Vagina (tissue), 2 donors: ENCODE results near the gene SNRPF. TPM values are rescaled to one million over a fixed set of nuclear protein-coding genes. Genes with fewer than 3 reads are reported as not detected.
"Not testable (repeated sequence)": the region's sequence is repeated elsewhere in the genome, so short reads cannot be mapped to it uniquely, and the experiment has no call there.

Experiments used
- DNase-seq, 2 donors: peaks; one replicate each; pipeline ENCODE4 v3.0.0-alpha.2; 2017; ENCODE audit errors: extremely low spot score in 2 of 2
- H3K27ac ChIP-seq: fragments of 200-600 bp; sonication (generic); one replicate; pipeline ENCODE4 v1.5.1; 2019
- H3K27me3 ChIP-seq: fragments of 200-600 bp; sonication (generic); one replicate; pipeline ENCODE4 v1.5.1; 2019
- H3K36me3 ChIP-seq, 2 donors: fragments of 200-600 bp; sonication (generic); one replicate each; pipeline ENCODE4 v1.5.1; 2017 to 2019
- H3K4me1 ChIP-seq: fragments of 200-600 bp; sonication (generic); one replicate; pipeline ENCODE4 v1.5.1; 2019
- H3K4me3 ChIP-seq, 2 donors: fragments of 200-600 bp; sonication (generic); 1 replicate in 1 of 2; 2 replicates in 1 of 2; pipeline ENCODE4 v1.5.1; 2016 to 2019
- H3K9me3 ChIP-seq: fragments of 200-600 bp; sonication (generic); one replicate; pipeline ENCODE4 v1.5.1; 2019
- CTCF ChIP-seq, 3 experiments: fragments of 450-650 bp in 2 of 3; fragments of 200-600 bp in 1 of 3; sonication (generic) in 1 of 3; IDR thresholded peaks; one replicate each; pipeline ENCODE4 v1.5.1; 2017 to 2019; ENCODE audit warnings: antibody characterized with exemption in 3 of 3, mild to moderate bottlenecking in 2 of 3, moderate library complexity in 2 of 3
- POLR2A ChIP-seq, 2 donors: fragments of 450-650 bp; IDR thresholded peaks; one replicate each; pipeline ENCODE4 v1.6.1; 2017; ENCODE audit warnings: antibody characterized with exemption in 2 of 2, mild to moderate bottlenecking in 2 of 2, moderate library complexity in 2 of 2
- POLR2AphosphoS5 ChIP-seq, 2 donors: sonication (generic); formaldehyde crosslinking; IDR thresholded peaks; one replicate each; pipeline ENCODE4 v1.9.0; 2017; ENCODE audit warnings: antibody characterized with exemption in 2 of 2, mild to moderate bottlenecking in 2 of 2, low read depth in 1 of 2; ENCODE audit not compliant: insufficient read depth in 1 of 2
- intact Hi-C: fragments of 100-400 bp; cut with DNase I; formaldehyde crosslinking; loops from one replicate; pipeline ENCODE4 v1.15.1; 2023
- total RNA-seq: library from RNA; depleted of rRNA; stranded (reverse); fragments of >200 nt; gene quantifications from one replicate; pipeline ENCODE4 v1.2.3, GENCODE V29; 2016

The SNRPF gene
- total RNA-seq, 1 donor from 2014 or later = 4.9 TPM

GRCh38 chr12:95836630-95837239, 22.0 kb upstream of the SNRPF start:
- Histone ChIP-seq H3K27me3 (no peaks in the 10 kb centered on the region), H3K36me3 (no peaks in the 10 kb centered on the region), H3K9me3 (no peaks in the 10 kb centered on the region), H3K4me1 (peaks cover 10% of the 10 kb centered on the region), H3K27ac (no peak overlapping the region), H3K4me3 (no peak overlapping the region)
- DNase-seq = no peak
- intact Hi-C loops = no loop called here
- no peak for TF ChIP-seq POLR2A (IDR thresholded peaks at IDR 0.05)
- no peak for TF ChIP-seq POLR2AphosphoS5 (IDR thresholded peaks at IDR 0.05; ENCODE audit: insufficient read depth in 1 of 2, low read depth in 1 of 2)
- TF ChIP-seq CTCF (IDR thresholded peaks at IDR 0.05) = no peak

- intact Hi-C loops = no loop called here
- H3K27me3 ChIP-seq = no peaks in the 10 kb centered on the region
- H3K27ac ChIP-seq = no peak overlapping the region
- H3K9me3 ChIP-seq = no peaks in the 10 kb centered on the region
- H3K4me3 ChIP-seq = no peak overlapping the region
- no peak for DNase-seq
- peaks cover 10% of the 10 kb centered on the region for H3K4me1 ChIP-seq
- H3K36me3 ChIP-seq = no peaks in the 10 kb centered on the region
- TF ChIP-seq POLR2A (IDR thresholded peaks at IDR 0.05) = no peak
- TF ChIP-seq POLR2AphosphoS5 (IDR thresholded peaks at IDR 0.05; ENCODE audit: insufficient read depth in 1 of 2, low read depth in 1 of 2) = no peak
- TF ChIP-seq CTCF (IDR thresholded peaks at IDR 0.05) = no peak
Observed at GRCh38 chr12:95837240-95838038, 21.3 kb upstream of the SNRPF start.

- H3K27me3 ChIP-seq = no peaks in the 10 kb centered on the region
- DNase-seq = no peak
- H3K4me1 ChIP-seq = peaks cover 10% of the 10 kb centered on the region
- H3K9me3 ChIP-seq = no peaks in the 10 kb centered on the region
- no peak overlapping the region for H3K27ac ChIP-seq
- intact Hi-C loops = no loop called here
- no peaks in the 10 kb centered on the region for H3K36me3 ChIP-seq
- TF ChIP-seq POLR2A (IDR thresholded peaks at IDR 0.05) = no peak
- TF ChIP-seq POLR2AphosphoS5 (IDR thresholded peaks at IDR 0.05; ENCODE audit: insufficient read depth in 1 of 2, low read depth in 1 of 2) = no peak
- TF ChIP-seq CTCF (IDR thresholded peaks at IDR 0.05) = no peak
- H3K4me3 ChIP-seq = no peak overlapping the region
Observed at GRCh38 chr12:95838125-95838524, 20.6 kb upstream of the SNRPF start.

GRCh38 chr12:95842426-95842825, 16.3 kb upstream of the SNRPF start:
- H3K36me3 ChIP-seq, DNase-seq, H3K27me3 ChIP-seq, H3K27ac ChIP-seq, H3K4me3 ChIP-seq, H3K9me3 ChIP-seq, H3K4me1 ChIP-seq, intact Hi-C loops: not testable (repeated sequence)

- no peaks in the 10 kb centered on the region for H3K9me3 ChIP-seq
- H3K4me3 ChIP-seq = no peak overlapping the region
- H3K36me3 ChIP-seq = no peaks in the 10 kb centered on the region
- TF ChIP-seq POLR2A (IDR thresholded peaks at IDR 0.05) (no peak), CTCF (IDR thresholded peaks at IDR 0.05) (no peak), POLR2AphosphoS5 (IDR thresholded peaks at IDR 0.05; ENCODE audit: insufficient read depth in 1 of 2, low read depth in 1 of 2) (no peak)
- intact Hi-C loops = no loop called here
- no peaks in the 10 kb centered on the region for H3K27me3 ChIP-seq
- no peaks in the 10 kb centered on the region for H3K4me1 ChIP-seq
- DNase-seq = no peak
- H3K27ac ChIP-seq = no peak overlapping the region
Observed at GRCh38 chr12:95848575-95849388, 10.0 kb upstream of the SNRPF start.
